GM20000 (cell line): ENCODE results near the gene SUOX.
A peak's percentile ranks its signal among the peaks of the same experiment; 100 is the strongest.

Experiments
- DNase-seq: peaks from one replicate; pipeline ENCODE4 v3.0.0; 2012; ENCODE audit warnings: low spot score
- CTCF ChIP-seq: IDR thresholded peaks from 2 replicates; pipeline ENCODE4 v1.5.1; 2012; ENCODE audit warnings: mild to moderate bottlenecking, control low read depth; ENCODE audit errors: extremely low read depth, missing control alignments

Gene SUOX

DNA sequence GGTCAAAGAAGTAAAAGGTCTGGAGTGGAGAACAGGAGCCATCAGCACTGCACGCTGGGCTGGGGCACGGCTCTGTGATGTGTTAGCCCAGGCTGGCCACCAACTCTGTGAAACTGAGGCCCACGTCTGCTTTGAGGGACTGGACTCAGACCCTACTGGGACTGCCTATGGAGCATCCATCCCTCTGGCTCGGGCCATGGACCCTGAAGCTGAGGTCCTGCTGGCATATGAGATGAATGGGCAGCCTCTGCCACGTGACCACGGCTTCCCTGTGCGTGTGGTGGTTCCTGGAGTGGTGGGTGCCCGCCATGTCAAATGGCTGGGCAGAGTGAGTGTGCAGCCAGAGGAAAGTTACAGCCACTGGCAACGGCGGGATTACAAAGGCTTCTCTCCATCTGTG is 7.1 kb downstream of the SUOX start:
- TF ChIP-seq CTCF = no peak
- DNase-seq = no peak

GRCh38 chr12:56007564-56008559 is 10.8 kb downstream of the SUOX start:
- no peak for TF ChIP-seq CTCF
- peak; percentile 87 for DNase-seq

- no peak for TF ChIP-seq CTCF
- no peak for DNase-seq
These were observed 13.1 kb downstream of the SUOX start for GRCh38 chr12:56010111-56010570.

DNA sequence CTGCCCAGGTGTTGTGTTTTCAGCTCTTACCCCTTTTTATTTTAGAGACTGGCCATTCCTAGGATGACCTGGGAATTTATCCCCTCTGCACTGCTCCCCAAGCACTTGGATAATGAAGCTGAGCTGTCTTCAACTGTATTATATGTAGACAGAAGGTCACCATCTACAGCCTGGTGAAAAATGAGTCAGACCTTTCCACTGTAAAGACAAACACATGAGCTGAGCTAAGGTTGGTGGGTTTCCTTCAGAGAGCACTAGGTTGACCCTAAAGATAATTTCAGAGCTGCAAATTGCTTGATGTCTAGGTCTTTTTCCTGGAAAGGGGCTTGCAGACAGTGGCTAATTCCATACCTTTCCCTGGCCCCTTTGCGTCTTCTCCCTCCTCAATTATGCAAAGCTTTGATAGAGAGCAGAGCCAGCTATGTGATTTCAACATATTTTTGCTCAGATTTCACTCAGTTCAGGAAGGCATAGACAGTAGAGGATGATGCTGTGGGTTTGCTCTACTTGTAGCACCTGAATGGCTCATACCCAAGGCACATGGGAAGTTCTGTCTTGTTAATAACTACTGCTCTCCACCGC is 14.5 kb downstream of the SUOX start:
- no peak for TF ChIP-seq CTCF
- no peak for DNase-seq

- no peak for DNase-seq
- no peak for TF ChIP-seq CTCF
These were observed 16.4 kb downstream of the SUOX start for GRCh38 chr12:56013482-56013881.

DNA sequence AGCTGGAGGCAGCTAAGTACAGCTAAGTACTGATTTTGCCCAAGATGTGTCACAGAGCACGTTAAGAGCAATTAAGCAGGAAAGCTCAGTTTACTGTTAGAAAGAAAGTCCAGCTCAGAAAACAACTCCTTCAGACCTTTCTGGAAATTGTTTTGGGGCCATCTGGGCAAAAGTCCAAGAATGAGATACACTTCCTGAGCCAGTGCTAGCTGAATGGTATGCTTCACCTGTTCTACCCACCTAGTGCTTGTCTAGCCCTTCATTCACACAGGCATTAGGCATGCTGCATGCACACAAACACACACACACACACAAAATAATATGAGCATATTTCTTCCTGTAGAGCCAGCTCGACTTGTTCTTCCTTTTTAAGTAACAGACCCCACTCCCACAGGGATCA is 17.1 kb downstream of the SUOX start:
- TF ChIP-seq CTCF = no peak
- no peak for DNase-seq

DNA sequence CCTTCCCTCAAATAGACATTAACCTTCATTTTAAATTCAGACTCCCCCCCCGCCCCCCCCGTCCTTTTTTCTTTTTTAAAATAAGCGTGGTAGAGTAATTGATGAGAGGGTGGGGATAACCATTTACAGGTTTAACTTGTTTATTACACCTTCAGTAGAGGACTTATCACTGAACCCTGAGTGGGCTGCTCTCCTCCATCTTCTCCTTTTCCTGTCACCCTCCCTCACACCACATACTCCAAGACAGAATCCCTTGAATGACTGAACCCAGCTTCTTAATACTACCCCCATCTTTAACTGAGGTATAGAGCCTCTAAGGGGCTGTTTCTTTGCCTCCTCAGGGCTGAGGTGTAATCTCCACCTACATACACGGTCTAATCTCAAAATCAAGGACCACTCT is 20.1 kb downstream of the SUOX start:
- no peak for TF ChIP-seq CTCF
- DNase-seq = no peak
